ENCODE results near the gene TMEM38A.
A peak's percentile ranks its signal among the peaks of the same experiment; 100 is the strongest.
"Not testable (repeated sequence)": the region's sequence is repeated elsewhere in the genome, so short reads cannot be mapped to it uniquely, and the experiment has no call there.

The TMEM38A gene

GRCh38 chr19:16679811-16680210 lies 18.9 kb downstream of the TMEM38A start:
- DNase-seq: no peak

DNA sequence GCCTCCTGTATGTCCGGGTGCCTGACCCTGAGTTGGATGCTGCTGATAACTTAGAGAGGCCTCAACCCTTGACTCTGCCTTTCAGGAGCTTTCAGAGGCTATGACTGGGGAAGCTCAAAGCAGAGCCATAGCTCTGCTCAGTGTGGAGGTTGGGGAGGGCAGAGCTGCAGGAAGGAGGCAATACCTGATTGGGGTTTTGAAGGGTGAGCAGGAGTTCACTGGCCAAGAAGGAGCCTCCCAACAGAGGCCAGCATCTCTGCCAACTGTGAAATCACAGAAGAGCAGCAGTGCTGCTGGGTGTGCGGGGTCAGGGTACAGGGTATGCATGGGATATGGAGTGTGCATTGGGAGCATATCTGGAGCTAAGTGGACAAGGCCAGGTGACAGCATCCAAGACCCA lies 21.6 kb downstream of the TMEM38A start:
- DNase-seq: no peak

GRCh38 chr19:16684216-16684615 lies 23.3 kb downstream of the TMEM38A start:
- no peak for DNase-seq

DNA sequence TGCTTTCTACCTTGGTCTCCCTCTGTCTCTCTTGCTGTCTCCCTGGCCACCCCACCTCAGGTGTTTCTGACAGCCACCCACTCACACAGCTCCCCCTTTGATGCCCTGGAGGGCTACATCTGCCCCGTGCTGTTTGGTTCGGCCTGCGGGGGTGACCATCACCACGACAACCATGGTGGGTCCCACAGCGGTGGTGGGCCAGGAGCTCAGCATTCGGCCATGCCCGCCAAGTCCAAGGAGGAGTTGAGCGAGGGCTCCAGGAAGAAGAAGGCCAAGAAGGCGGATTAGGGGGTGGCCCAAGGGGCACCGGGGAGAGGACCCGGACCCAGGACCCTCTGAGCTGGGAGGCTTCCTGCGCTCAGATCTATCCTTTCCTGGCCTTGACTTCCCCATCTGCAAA lies 27.1 kb downstream of the TMEM38A start:
- no peak for DNase-seq

GRCh38 chr19:16698914-16699313 lies 38.0 kb downstream of the TMEM38A start:
- no peak for DNase-seq

GRCh38 chr19:16702123-16702522 lies 41.2 kb downstream of the TMEM38A start:
- DNase-seq: no peak

GRCh38 chr19:16703677-16704076 lies 42.7 kb downstream of the TMEM38A start:
- no peak for DNase-seq

DNA sequence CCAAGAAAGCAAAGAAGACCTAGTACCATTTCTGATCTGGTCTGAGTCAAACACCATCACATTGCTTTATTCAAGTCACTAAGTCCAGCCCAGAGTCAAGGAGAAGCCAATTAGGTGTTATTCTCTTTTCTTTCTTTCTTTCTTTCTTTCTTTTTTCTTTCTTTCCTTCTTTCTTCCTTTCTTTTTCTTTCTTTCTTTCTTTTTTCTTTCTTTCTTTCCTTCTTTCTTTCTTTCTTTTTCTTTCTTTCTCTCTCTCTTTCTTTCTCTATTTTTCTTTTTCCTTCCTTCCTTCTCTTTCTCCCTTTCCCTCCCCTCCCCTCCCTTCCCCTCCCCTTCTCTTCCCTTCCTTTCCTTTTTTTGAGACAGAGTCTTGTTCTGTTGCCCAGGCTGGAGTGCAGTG lies 49.9 kb downstream of the TMEM38A start:
- not testable (repeated sequence) for DNase-seq

- DNase-seq: not testable (repeated sequence)
Observed at GRCh38 chr19:16712295-16712694, 51.4 kb downstream of the TMEM38A start.

DNA sequence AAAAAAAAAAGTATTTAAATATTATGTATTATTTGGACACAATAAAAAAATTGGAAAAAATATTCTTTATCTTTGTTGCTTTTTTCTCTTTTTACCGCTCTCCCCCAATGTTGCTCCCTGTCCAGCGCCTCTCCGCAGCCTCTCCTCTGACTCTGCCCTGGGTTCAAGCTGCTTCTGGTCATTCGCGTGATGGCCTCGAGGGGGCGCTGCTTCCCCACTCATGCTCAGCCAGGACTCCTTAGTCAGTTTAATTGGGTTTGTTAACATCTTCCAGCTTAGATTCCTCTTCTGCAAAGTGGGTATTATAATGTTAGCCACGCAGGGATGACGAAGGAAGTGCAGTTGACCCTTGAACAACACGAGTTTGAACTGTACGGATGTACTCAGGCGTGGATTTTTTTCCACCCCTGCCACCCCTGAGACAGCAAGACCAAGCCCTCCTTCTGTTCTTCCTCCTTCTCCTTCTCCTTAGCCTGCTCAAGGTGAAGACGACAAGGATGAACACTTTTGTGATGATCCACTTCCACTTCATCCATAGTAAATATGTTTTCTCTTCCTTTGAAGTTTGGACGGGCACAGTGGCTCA lies 53.9 kb downstream of the TMEM38A start:
- peak; percentile 47 for DNase-seq

DNA sequence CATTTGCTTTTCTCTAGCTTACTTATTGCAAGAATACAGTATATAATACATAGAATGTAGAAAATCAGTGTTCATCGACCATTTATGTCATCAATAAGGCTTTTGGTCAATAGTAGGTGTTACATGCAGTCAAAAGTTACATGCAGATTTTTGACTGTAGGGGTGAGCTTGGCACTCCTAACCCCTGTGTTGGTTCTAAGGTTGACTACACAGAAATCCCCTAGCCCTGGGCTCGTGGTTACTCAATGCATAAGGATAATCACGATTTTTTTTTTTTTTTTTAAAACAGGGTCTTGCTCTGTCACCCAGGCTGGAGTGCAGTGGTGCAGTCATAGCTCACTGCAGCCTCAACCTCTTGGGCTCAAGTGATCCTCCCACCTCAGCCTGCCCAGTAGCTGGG lies 54.7 kb downstream of the TMEM38A start:
- no peak for DNase-seq

- DNase-seq: no peak
Observed at GRCh38 chr19:16721051-16721450, 60.1 kb downstream of the TMEM38A start.

DNA sequence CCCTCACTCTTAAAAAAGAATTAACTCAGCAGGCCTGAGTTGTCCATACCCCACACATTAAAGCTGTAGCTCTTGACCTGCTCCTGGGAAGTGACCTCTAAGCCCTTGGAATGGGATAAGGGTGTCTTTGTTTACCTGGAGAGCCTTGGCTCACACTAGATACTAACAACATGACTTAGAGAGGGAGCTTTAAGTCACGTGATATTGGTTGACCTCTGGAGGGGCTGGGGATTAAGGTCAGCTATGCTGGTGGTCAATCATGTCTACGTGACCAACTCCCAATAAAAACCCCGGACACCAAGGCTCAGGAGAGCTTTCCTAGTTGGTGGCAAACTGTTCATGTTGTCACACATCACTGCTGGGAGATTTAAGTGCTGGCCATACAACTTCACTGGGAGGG lies 61.7 kb downstream of the TMEM38A start:
- DNase-seq: no peak

GRCh38 chr19:16726916-16727315 lies 66.0 kb downstream of the TMEM38A start:
- no peak for DNase-seq

DNA sequence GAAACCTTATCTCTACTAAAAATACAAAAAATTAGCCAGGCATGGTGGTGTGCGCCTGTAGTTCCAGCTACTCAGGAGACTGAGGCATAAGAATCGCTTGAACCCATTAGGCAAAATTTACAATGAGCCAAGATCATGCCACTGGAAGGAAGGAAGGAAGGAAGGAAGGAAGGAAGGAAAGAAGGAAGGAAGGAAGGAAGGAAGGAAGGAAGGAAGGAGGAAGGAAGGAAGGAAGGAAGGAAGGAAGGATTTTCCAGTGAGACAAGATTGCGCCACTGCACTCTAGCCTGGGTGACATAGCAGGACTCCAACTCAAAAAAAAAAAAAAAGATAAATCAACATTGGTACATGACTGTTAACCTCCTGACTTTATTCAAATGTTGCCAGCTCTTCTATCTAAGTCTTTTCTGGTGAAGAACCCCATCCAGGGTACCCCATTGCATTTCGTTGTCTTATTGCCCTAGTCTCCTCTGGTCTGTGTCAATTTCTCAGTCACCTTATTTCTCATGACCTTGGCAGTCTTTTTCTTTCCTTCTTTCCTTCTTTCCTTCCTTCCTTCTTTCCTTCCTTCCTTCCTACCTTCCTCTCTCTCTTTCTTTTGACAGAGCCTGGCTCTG lies 74.8 kb downstream of the TMEM38A start:
- DNase-seq: not testable (repeated sequence)

- no peak for DNase-seq
Observed at GRCh38 chr19:16736709-16737108, 75.8 kb downstream of the TMEM38A start.

- DNase-seq: no peak
Observed at GRCh38 chr19:16737911-16738310, 77.0 kb downstream of the TMEM38A start.

DNA sequence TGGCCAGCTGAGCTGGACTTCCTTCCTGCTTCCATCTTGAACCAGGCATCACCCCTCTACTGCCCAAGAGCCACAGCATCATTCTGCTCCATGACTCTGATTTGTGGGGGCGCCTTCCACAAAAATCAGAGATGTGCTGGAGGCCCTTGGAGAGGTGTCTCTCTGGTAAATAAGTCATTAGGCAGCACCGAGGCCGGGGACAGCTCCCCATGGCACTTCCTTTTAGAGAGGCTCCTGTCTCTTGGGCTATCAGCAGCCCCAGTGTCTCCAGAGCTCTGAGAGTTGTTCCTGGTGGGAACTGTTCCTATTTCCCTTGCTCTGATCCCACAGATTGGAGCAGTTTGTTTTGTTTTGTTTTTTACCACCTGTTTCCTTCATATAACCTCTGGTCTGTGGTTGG lies 78.6 kb downstream of the TMEM38A start:
- DNase-seq: no peak
